HG02870 (cell line): Measurements from ENCODE around the gene NPAS3.
A peak's percentile ranks its signal among the peaks of the same experiment; 100 is the strongest.

Experiments
- ATAC-seq: cut with Tn5 transposase; IDR thresholded peaks from one replicate; pipeline ENCODE4 v1.9.1; 2021; ENCODE audit warnings: mild to moderate bottlenecking, moderate library complexity; ENCODE audit not compliant: unreplicated experiment

Gene NPAS3

GRCh38 chr14:33505266-33505962 lies 566.7 kb downstream of the NPAS3 start:
- ATAC-seq = no peak

GRCh38 chr14:33505963-33506329 lies 567.3 kb downstream of the NPAS3 start:
- ATAC-seq = no peak

- no peak for ATAC-seq
Observed at GRCh38 chr14:33508126-33509062, 569.7 kb downstream of the NPAS3 start.

- ATAC-seq = no peak
Observed at GRCh38 chr14:33509454-33509853, 570.8 kb downstream of the NPAS3 start.

- no peak for ATAC-seq
Observed at GRCh38 chr14:33510063-33510481, 571.4 kb downstream of the NPAS3 start.

- no peak for ATAC-seq
Observed at GRCh38 chr14:33510991-33511390, 572.3 kb downstream of the NPAS3 start.

- ATAC-seq = no peak
Observed at GRCh38 chr14:33511851-33512640, 573.4 kb downstream of the NPAS3 start.

- ATAC-seq = no peak
Observed at GRCh38 chr14:33515441-33515840, 576.8 kb downstream of the NPAS3 start.

- ATAC-seq = peak; percentile 45
Observed at GRCh38 chr14:33515899-33516298, 577.2 kb downstream of the NPAS3 start.

- no peak for ATAC-seq
Observed at GRCh38 chr14:33516898-33517436, 578.3 kb downstream of the NPAS3 start.

- no peak for ATAC-seq
Observed at GRCh38 chr14:33521192-33521591, 582.5 kb downstream of the NPAS3 start.

GRCh38 chr14:33524244-33524643 lies 585.6 kb downstream of the NPAS3 start:
- ATAC-seq = no peak

- ATAC-seq = no peak
Observed at GRCh38 chr14:33525626-33526025, 586.9 kb downstream of the NPAS3 start.

- peak; percentile 67 for ATAC-seq
Observed at GRCh38 chr14:33527023-33527634, 588.5 kb downstream of the NPAS3 start.

GRCh38 chr14:33528655-33529054 lies 590.0 kb downstream of the NPAS3 start:
- no peak for ATAC-seq

- ATAC-seq = peak; percentile 54
Observed at GRCh38 chr14:33529787-33530757, 591.4 kb downstream of the NPAS3 start.

GRCh38 chr14:33532553-33532952 lies 593.9 kb downstream of the NPAS3 start:
- no peak for ATAC-seq

- ATAC-seq = no peak
Observed at GRCh38 chr14:33534104-33534503, 595.4 kb downstream of the NPAS3 start.

GRCh38 chr14:33534632-33535031 lies 596.0 kb downstream of the NPAS3 start:
- no peak for ATAC-seq
